HepG2 (cell line): ENCODE results near the gene GINS2. TPM values are rescaled to one million over a fixed set of nuclear protein-coding genes. Genes with fewer than 3 reads are reported as not detected.

Source experiments
- JUND ChIP-seq: sonication (generic); formaldehyde crosslinking; IDR thresholded peaks from 2 replicates; pipeline ENCODE4 v1.8.0; 2022; ENCODE audit warnings: mild to moderate bottlenecking, missing genetic modification reagents
- REXO4 ChIP-seq: sonication (generic); formaldehyde crosslinking; IDR thresholded peaks from 2 replicates; pipeline ENCODE4 v1.8.0; 2022; ENCODE audit warnings: missing genetic modification reagents, mild to moderate bottlenecking, borderline replicate concordance
- ZBTB40 ChIP-seq, 2 experiments: fragments of 450-650 bp in 1 of 2; sonication (generic) in 1 of 2; formaldehyde crosslinking in 1 of 2; IDR thresholded peaks; 2 replicates each; pipeline versions ENCODE4 v1.6.1 to v1.8.0; 2016 to 2022; ENCODE audit warnings: antibody characterized with exemption in 1 of 2, mild to moderate bottlenecking in 1 of 2, missing genetic modification reagents in 1 of 2
- polyA plus RNA-seq, 8 experiments: library from polyadenylated mRNA; depleted of rRNA in 3 of 8; stranded (reverse) in 7 of 8; unstranded in 1 of 8; fragments of >200 nt; fragmentation: Illumina TruSeq in 4 of 8; extraction: Trizol in 4 of 8; gene quantifications; 2 replicates each; pipeline versions ENCODE4 v1.2.1 to v1.2.3, GENCODE V29; 2011 to 2016; ENCODE audit warnings: low read depth in 4 of 8, missing spikeins in 1 of 8, mixed read lengths in 1 of 8; ENCODE audit not compliant: insufficient read depth in 1 of 8
- total RNA-seq, 5 experiments: library from RNA; depleted of rRNA; stranded (reverse); fragments of >200 nt; fragmentation: Illumina TruSeq; extraction: Trizol; gene quantifications; 2 replicates each; pipeline ENCODE4 v1.2.3, GENCODE V29; 2016; ENCODE audit warnings: low read depth in 1 of 5
- TF ChIP-seq, protein P1 (sequence below): sonication (generic); formaldehyde crosslinking; IDR thresholded peaks from 2 replicates; pipeline ENCODE4 v1.4.0; 2020; ENCODE audit warnings: mild to moderate bottlenecking, low read depth, missing genetic modification reagents
- TF ChIP-seq, protein P2 (sequence below): sonication (generic); formaldehyde crosslinking; IDR thresholded peaks from 2 replicates; pipeline ENCODE4 v1.8.0; 2022; ENCODE audit warnings: missing genetic modification reagents, mild to moderate bottlenecking, borderline replicate concordance

The GINS2 gene
- total and polyA plus RNA-seq, 2 of the 13 experiments (the other 11 are each of a cell fraction or from before 2014, with no cell fraction given): 10.6 to 48.3 TPM

GRCh38 chr16:85682516-85682915, 6.2 kb downstream of the GINS2 start (continued):
- TF ChIP-seq ZBTB40 (IDR thresholded peaks at IDR 0.05) (no peak), ZBTB40 (CRISPR knock-in tag; IDR thresholded peaks at IDR 0.05) (no peak), REXO4 (CRISPR knock-in tag) (no peak), JUND (CRISPR knock-in tag) (no peak)
- TF ChIP-seq, protein P1, sequence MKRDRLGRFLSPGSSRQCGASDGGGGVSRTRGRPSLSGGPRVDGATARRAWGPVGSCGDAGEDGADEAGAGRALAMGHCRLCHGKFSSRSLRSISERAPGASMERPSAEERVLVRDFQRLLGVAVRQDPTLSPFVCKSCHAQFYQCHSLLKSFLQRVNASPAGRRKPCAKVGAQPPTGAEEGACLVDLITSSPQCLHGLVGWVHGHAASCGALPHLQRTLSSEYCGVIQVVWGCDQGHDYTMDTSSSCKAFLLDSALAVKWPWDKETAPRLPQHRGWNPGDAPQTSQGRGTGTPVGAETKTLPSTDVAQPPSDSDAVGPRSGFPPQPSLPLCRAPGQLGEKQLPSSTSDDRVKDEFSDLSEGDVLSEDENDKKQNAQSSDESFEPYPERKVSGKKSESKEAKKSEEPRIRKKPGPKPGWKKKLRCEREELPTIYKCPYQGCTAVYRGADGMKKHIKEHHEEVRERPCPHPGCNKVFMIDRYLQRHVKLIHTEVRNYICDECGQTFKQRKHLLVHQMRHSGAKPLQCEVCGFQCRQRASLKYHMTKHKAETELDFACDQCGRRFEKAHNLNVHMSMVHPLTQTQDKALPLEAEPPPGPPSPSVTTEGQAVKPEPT (CRISPR knock-in tag): no peak
- TF ChIP-seq, protein P2, sequence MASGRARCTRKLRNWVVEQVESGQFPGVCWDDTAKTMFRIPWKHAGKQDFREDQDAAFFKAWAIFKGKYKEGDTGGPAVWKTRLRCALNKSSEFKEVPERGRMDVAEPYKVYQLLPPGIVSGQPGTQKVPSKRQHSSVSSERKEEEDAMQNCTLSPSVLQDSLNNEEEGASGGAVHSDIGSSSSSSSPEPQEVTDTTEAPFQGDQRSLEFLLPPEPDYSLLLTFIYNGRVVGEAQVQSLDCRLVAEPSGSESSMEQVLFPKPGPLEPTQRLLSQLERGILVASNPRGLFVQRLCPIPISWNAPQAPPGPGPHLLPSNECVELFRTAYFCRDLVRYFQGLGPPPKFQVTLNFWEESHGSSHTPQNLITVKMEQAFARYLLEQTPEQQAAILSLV (CRISPR knock-in tag): no peak
- TF ChIP-seq, all 625 proteins: peak for 0
